HG03521 (cell line): ENCODE data around the gene HSPA12A.

ENCODE experiments used
- ATAC-seq: cut with Tn5 transposase; IDR thresholded peaks from one replicate; pipeline ENCODE4 v1.9.1; 2021; ENCODE audit warnings: mild to moderate bottlenecking, moderate library complexity; ENCODE audit not compliant: unreplicated experiment

HSPA12A gene

GRCh38 chr10:116669832-116670644 is 72.3 kb downstream of the HSPA12A start:
- no peak for ATAC-seq

DNA sequence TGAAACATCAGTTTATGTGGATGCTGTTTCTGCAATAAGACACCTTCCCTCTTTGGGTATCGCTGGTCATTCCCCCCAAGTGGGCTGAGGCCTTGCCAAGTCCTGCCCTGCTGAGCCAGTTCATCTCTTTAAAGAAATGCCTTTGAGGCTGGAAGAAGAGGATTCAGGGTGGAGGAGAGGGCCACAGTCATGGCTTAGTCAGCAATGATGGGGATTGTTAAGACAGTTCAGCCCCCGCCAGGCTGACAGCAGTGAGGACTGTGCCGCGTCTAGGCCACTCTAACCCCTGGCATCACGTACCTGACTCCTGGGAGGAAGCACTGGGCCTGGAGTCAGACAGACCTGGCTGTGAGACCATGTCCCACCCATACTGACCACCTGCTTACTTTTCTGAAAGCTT is 73.3 kb downstream of the HSPA12A start:
- no peak for ATAC-seq

DNA sequence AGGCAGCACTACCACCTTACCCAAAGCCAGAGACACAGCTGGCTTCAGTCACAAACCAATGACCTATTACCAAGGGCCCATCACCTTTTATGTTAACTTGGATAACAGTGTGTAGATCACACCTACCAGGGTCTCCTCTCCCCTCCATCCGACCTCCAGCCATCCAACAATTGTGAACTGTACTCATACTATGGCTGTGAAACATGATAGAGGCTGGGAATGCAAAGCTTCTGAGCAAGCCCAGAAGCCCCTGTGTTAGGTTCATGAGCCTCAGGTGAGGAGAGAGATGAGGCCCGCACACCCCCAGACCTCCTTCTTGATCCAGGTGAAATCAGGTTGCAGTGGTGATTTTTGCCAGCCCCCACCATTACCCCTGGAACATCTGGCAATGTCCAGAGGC is 73.9 kb downstream of the HSPA12A start:
- no peak for ATAC-seq

DNA sequence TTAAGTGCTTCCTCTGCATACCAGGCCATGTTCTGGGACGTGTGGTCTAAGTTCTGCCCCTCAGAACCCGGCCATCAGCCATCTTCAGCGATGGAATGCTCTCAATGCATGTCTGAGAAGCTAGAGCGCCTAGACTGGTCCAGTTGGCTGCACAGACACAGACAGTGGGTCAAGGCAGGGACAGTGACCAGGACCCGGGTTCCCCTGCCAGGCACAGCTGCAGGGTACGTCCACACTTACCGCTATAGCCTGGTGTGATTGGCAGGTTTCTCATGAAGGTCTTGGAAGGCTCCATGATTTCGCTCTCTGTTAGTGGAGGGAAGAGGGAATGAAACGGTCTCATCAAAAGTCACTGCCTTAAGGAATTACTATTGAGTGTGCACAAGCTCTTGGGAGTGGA is 74.3 kb downstream of the HSPA12A start:
- no peak for ATAC-seq

DNA sequence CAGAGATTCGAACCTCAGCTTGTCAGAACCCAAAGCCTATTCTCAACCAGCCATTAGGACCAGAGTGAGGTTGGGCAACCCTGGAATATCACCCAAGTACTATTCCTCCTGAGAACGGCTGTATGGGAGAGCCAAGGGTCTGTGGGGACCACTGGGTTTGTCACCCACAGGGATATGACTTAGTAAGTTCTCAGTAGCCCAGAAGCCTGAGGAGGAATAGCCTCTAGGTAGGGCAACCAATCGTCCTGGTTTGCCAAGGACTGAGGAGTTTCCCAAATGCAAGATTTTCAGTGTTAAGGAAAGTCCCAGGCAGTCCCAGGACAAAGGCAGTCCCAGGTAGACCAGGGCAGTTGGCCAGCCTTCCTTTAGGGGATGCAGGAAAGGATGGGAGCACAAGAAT is 74.9 kb downstream of the HSPA12A start:
- no peak for ATAC-seq

DNA sequence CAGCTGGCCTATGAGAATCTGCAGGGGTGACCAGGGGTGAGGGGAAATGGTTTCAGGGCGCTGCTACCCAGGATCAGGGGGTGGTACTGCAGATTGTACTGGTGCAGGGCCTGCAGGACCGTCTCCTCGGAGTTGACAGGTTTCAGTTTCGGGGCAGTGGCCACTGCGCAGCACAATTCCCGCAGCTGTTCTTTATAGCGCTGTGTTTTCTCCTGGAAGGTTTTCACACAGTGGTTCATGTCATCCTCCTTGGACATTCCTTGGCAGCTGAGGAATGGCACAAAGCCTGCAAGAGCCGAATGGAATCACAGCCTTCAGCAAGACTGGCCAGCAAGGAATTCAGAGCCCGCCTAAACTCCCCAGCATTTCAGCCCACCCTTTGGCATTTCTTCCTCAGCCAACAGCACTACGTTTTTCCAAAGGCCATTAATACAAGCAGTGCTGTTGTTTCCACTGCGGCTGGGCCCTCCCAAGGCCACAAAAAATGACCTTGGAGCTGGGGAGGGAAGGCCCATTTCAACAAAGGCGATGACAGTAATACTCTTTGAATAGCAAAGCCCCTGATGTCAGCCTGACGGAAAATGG is 76.7 kb downstream of the HSPA12A start:
- ATAC-seq = no peak

GRCh38 chr10:116664631-116665030 is 77.7 kb downstream of the HSPA12A start:
- ATAC-seq = no peak

- ATAC-seq = no peak
These were observed 79.0 kb downstream of the HSPA12A start for GRCh38 chr10:116663342-116663741.

DNA sequence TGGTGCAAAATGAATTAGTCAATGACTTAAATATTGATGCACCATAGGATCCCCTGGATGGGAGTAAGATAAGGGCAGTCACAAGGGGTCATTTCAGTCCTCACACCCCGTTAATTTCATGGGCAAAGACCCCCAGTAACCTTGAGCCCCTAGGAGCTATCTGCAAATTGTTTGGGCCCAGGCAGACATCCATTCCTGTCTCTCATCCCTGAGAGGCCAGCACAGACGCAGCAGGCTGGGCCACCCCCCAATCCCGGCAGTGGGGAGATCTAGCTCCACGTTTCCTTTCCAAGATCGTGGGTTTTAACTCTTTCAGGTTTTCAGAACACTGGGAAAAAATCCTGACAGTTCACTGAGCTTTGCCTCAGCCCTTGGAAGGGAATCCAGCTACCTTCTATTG is 81.5 kb downstream of the HSPA12A start:
- ATAC-seq = no peak

GRCh38 chr10:116659049-116659670 is 83.2 kb downstream of the HSPA12A start:
- no peak for ATAC-seq

- ATAC-seq = no peak
These were observed 84.4 kb downstream of the HSPA12A start for GRCh38 chr10:116657863-116658551.

GRCh38 chr10:116656044-116656443 is 86.3 kb downstream of the HSPA12A start:
- no peak for ATAC-seq

- ATAC-seq = no peak
These were observed 86.8 kb downstream of the HSPA12A start for GRCh38 chr10:116655568-116655967.

DNA sequence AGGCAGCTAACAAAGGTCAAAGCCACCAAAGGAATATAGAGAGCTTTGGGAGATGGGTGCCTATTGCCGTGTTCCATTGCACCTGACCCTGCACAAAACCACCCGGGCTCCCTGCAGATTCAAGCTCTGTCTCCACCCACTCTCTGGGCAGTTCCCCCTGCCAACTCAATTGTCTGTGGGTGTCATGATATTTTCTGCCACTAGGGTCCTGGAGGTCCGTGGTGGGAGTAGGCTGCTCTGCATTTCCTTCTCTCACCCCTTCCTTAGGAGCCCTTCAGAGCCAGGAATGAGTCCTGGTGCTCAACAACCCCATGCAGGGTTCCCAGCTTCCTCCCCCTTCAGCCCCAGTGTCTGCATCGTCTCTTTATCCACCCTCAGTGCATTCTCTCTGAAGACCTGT is 87.5 kb downstream of the HSPA12A start:
- ATAC-seq = peak; percentile 56

DNA sequence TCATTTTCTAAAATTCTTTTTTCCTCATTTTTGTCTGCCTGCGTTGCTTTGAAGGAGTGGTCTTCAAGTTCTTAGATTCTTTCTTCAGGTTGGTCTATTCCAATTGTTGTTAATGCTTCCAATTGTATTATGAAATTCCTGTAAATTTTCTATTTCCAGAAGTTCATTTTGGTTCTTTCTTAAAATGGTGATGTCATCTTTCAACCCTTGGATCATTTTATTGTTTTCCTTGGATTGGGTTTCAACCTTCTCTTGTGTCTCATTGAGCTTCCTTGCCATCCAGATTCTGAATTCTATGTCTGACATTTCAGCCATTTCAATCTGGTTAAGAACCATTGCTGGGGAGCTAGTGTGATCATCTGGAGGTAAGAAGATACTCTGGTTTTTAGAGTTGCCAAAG is 88.5 kb downstream of the HSPA12A start:
- no peak for ATAC-seq

- no peak for ATAC-seq
These were observed 93.5 kb downstream of the HSPA12A start for GRCh38 chr10:116648903-116649302.

DNA sequence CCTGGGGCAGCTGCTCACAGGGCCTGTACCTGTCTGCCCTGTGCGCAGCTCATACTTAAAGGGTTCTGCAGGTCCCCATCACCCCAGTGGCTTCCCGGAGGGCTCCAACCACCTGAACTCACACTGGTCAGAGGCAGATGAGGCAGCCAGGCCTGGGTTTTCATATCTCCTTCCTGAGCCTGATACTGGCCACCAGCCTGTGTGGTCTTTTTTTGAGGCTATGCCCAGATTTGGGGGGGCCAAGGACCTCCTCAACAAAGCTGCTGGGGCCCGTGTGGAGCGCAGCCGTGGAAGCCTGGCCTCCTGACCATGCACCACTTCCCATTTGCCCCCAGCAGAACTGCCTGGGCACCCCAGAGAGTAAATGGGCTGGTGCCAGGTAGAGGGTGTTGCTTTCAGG is 95.9 kb downstream of the HSPA12A start:
- no peak for ATAC-seq

- ATAC-seq = no peak
These were observed 104.5 kb downstream of the HSPA12A start for GRCh38 chr10:116637830-116638229.

DNA sequence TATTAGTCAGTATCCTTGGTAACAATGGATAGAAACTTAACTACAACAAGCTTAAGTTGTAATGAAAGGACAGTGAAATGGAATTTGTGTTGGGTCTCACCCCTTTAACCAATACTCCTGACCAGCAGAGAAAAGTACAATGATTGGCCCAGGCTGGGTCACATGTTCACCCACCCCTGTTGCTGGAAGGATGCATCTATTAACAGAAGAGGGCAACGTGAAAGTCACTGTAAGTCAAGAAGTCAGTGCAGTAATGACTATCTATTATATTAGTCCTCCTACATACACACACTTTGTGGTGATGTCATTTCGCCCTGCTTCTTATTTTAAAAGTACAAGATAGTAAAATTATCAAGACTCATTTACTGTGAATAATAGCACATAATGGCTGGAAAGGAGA is 105.4 kb downstream of the HSPA12A start:
- no peak for ATAC-seq

- ATAC-seq = no peak
These were observed 106.0 kb downstream of the HSPA12A start for GRCh38 chr10:116636385-116636784.

- ATAC-seq = no peak
These were observed 108.0 kb downstream of the HSPA12A start for GRCh38 chr10:116634126-116634975.
